Measurements from ENCODE around the gene RBM15. TPM values are rescaled to one million over a fixed set of nuclear protein-coding genes. Genes with fewer than 3 reads are reported as not detected.
A peak's percentile ranks its signal among the peaks of the same experiment; 100 is the strongest.

The RBM15 gene
- total and polyA plus RNA-seq, 2 of the 13 experiments (the other 11 are each of a cell fraction or from before 2014, with no cell fraction given): 13.5 to 36.4 TPM

DNA sequence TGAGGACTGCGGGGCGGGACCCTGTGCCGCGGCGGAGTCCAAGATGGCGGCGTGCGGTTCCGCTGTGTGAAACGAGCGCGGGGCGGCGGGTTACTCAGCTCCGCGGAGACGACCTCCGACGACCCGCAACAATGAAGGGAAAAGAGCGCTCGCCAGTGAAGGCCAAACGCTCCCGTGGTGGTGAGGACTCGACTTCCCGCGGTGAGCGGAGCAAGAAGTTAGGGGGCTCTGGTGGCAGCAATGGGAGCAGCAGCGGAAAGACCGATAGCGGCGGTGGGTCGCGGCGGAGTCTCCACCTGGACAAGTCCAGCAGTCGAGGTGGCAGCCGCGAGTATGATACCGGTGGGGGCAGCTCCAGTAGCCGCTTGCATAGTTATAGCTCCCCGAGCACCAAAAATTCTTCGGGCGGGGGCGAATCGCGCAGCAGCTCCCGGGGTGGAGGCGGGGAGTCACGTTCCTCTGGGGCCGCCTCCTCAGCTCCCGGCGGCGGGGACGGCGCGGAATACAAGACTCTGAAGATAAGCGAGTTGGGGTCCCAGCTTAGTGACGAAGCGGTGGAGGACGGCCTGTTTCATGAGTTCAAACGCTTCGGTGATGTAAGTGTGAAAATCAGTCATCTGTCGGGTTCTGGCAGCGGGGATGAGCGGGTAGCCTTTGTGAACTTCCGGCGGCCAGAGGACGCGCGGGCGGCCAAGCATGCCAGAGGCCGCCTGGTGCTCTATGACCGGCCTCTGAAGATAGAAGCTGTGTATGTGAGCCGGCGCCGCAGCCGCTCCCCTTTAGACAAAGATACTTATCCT lies 430 bp downstream of the RBM15 start (continued):
- TF ChIP-seq TP53 (CRISPR knock-in tag; conservative IDR thresholded peaks at IDR 0.05) (no peak), DNMT3B (CRISPR knock-in tag; conservative IDR thresholded peaks at IDR 0.05) (no peak), ETV5 (CRISPR knock-in tag; IDR thresholded peaks at IDR 0.05; ENCODE audit: borderline replicate concordance) (peak; percentile 44; the same call in 1 of the 2 replicates), ZNF577 (CRISPR knock-in tag; IDR thresholded peaks at IDR 0.05; ENCODE audit: borderline replicate concordance, low read depth) (no peak), ZNF20 (CRISPR knock-in tag; IDR thresholded peaks at IDR 0.05) (no peak), SIX1 (CRISPR knock-in tag; IDR thresholded peaks at IDR 0.05; ENCODE audit: borderline replicate concordance) (no peak), ZNF768 (CRISPR knock-in tag; IDR thresholded peaks at IDR 0.05) (peak; percentile 65; the same call in 1 of the 2 replicates), HNF4G (IDR thresholded peaks at IDR 0.05; ENCODE audit: borderline replicate concordance, low read depth, low read length) (no peak), HNF4G (CRISPR knock-in tag; IDR thresholded peaks at IDR 0.05; ENCODE audit: borderline replicate concordance, low read depth) (no peak)
- TF ChIP-seq, protein P1, sequence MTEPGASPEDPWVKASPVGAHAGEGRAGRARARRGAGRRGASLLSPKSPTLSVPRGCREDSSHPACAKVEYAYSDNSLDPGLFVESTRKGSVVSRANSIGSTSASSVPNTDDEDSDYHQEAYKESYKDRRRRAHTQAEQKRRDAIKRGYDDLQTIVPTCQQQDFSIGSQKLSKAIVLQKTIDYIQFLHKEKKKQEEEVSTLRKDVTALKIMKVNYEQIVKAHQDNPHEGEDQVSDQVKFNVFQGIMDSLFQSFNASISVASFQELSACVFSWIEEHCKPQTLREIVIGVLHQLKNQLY (CRISPR knock-in tag; IDR thresholded peaks at IDR 0.05): no peak
- TF ChIP-seq, protein P2, sequence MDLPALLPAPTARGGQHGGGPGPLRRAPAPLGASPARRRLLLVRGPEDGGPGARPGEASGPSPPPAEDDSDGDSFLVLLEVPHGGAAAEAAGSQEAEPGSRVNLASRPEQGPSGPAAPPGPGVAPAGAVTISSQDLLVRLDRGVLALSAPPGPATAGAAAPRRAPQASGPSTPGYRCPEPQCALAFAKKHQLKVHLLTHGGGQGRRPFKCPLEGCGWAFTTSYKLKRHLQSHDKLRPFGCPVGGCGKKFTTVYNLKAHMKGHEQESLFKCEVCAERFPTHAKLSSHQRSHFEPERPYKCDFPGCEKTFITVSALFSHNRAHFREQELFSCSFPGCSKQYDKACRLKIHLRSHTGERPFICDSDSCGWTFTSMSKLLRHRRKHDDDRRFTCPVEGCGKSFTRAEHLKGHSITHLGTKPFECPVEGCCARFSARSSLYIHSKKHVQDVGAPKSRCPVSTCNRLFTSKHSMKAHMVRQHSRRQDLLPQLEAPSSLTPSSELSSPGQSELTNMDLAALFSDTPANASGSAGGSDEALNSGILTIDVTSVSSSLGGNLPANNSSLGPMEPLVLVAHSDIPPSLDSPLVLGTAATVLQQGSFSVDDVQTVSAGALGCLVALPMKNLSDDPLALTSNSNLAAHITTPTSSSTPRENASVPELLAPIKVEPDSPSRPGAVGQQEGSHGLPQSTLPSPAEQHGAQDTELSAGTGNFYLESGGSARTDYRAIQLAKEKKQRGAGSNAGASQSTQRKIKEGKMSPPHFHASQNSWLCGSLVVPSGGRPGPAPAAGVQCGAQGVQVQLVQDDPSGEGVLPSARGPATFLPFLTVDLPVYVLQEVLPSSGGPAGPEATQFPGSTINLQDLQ (CRISPR knock-in tag; IDR thresholded peaks at IDR 0.05): no peak
- TF ChIP-seq, protein P3, sequence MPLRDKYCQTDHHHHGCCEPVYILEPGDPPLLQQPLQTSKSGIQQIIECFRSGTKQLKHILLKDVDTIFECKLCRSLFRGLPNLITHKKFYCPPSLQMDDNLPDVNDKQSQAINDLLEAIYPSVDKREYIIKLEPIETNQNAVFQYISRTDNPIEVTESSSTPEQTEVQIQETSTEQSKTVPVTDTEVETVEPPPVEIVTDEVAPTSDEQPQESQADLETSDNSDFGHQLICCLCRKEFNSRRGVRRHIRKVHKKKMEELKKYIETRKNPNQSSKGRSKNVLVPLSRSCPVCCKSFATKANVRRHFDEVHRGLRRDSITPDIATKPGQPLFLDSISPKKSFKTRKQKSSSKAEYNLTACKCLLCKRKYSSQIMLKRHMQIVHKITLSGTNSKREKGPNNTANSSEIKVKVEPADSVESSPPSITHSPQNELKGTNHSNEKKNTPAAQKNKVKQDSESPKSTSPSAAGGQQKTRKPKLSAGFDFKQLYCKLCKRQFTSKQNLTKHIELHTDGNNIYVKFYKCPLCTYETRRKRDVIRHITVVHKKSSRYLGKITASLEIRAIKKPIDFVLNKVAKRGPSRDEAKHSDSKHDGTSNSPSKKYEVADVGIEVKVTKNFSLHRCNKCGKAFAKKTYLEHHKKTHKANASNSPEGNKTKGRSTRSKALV (CRISPR knock-in tag; IDR thresholded peaks at IDR 0.05): no peak
- TF ChIP-seq, protein P4, sequence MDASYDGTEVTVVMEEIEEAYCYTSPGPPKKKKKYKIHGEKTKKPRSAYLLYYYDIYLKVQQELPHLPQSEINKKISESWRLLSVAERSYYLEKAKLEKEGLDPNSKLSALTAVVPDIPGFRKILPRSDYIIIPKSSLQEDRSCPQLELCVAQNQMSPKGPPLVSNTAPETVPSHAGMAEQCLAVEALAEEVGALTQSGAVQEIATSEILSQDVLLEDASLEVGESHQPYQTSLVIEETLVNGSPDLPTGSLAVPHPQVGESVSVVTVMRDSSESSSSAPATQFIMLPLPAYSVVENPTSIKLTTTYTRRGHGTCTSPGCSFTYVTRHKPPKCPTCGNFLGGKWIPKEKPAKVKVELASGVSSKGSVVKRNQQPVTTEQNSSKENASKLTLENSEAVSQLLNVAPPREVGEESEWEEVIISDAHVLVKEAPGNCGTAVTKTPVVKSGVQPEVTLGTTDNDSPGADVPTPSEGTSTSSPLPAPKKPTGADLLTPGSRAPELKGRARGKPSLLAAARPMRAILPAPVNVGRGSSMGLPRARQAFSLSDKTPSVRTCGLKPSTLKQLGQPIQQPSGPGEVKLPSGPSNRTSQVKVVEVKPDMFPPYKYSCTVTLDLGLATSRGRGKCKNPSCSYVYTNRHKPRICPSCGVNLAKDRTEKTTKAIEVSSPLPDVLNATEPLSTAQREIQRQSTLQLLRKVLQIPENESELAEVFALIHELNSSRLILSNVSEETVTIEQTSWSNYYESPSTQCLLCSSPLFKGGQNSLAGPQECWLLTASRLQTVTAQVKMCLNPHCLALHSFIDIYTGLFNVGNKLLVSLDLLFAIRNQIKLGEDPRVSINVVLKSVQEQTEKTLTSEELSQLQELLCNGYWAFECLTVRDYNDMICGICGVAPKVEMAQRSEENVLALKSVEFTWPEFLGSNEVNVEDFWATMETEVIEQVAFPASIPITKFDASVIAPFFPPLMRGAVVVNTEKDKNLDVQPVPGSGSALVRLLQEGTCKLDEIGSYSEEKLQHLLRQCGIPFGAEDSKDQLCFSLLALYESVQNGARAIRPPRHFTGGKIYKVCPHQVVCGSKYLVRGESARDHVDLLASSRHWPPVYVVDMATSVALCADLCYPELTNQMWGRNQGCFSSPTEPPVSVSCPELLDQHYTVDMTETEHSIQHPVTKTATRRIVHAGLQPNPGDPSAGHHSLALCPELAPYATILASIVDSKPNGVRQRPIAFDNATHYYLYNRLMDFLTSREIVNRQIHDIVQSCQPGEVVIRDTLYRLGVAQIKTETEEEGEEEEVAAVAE (CRISPR knock-in tag; IDR thresholded peaks at IDR 0.05; ENCODE audit: borderline replicate concordance): no peak
- TF ChIP-seq, protein P5, sequence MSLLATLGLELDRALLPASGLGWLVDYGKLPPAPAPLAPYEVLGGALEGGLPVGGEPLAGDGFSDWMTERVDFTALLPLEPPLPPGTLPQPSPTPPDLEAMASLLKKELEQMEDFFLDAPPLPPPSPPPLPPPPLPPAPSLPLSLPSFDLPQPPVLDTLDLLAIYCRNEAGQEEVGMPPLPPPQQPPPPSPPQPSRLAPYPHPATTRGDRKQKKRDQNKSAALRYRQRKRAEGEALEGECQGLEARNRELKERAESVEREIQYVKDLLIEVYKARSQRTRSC (CRISPR knock-in tag; IDR thresholded peaks at IDR 0.05; ENCODE audit: low read depth): no peak

Measured in HepG2 (cell line).